ENCODE measurements around the gene POU2F3.
A peak's percentile ranks its signal among the peaks of the same experiment; 100 is the strongest.
"Not testable (repeated sequence)": the region's sequence is repeated elsewhere in the genome, so short reads cannot be mapped to it uniquely, and the experiment has no call there.

The POU2F3 gene

GRCh38 chr11:120228794-120229384 lies 11.1 kb upstream of the POU2F3 start:
- DNase-seq = no peak

DNA sequence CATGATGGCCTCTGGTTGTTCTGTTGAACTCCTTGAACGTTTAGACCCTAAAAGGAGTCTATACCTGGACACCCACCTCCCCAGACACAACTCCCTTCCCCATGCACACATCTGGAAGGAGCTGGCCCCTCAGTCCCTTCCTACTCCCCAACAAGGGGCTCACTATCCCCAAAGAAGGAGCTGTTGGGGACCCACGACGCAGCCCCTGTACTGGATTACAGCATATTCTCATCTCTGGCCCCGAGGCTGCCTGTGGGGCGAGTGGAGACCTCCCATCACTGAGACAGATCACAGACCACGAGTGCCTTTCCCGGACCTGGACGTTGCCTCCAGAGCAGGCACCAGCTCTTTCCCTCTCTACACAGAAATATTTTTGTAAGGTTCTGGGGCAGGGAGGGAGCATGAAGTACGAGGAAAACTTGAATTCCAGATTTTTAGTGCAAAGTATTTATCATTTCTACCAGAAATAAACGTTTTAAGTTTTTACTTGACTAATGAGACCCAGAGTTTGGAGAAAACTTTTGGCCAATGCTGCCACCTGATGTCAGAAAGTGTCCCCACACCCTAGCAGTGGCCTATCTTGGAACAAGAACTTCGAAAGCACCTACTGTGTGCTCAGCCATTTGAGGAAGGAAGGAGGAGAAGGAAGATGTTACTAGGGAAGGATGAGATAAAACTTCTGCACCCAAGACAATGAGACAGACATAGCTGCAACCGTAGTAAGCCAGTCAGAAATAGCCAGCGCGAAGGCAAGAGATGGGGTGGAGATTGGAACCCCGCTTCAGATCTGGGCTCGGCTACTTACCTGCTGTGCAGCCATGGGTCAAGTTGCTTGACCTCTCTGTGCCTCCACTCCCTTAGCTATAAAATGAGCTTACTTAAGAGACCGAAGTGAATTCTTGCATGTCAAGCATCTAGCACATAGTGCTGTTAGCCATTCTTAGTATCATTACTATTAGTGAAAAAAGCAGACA lies 10.2 kb upstream of the POU2F3 start:
- no peak for DNase-seq

DNA sequence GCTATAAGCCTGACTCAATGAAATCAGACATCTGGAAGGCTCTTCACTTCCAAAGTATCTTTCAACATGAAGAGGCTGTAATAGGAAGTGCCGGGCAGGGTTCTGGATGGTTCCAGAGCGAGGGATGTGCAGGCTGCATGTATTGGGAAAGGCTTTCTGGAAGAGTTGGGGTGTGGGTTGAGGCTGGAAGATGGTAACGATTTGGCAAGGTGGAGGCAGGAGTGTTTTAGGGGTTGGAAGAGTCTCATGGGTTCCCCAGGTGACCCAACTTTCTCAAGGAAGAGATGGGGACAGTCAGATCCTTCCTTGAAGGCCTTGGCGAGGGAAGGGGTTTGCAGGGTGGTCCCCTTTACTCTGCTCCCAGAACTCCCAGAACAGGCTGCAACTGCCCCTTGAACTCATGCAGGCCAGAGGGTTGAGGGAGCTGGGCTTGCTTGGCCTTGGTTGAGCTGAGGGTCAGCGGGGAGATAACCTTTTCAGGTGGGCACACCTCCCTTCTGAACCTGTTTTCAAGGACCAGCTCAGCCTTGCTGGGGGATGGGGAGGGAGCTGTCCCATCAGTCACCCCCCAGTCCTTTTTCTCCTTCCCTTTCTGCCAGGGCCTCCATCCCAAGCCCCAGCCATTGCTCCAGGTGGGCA lies 9.4 kb upstream of the POU2F3 start:
- no peak for DNase-seq

DNA sequence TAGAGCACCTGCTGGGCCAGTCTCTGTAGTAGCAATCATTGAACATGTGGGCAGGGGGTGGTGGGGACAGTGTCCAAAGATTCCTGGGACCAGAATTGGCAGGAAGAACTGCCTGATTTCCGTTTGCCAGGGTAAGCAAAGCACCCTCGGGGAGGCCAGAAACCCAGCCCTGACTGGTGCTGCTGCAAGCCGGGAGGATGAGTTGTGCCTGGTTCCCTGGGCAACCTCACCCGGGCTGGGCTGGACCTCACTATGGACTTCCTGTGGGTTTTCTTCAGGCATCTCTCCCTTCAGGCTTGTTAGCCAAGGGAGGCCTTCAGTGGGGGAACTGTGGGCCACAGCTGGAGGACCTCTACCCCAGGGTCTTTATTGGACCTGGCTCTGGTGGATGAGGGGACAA lies 8.0 kb upstream of the POU2F3 start:
- no peak for DNase-seq

- DNase-seq = no peak
Measured at GRCh38 chr11:120233207-120233803, 6.6 kb upstream of the POU2F3 start.

DNA sequence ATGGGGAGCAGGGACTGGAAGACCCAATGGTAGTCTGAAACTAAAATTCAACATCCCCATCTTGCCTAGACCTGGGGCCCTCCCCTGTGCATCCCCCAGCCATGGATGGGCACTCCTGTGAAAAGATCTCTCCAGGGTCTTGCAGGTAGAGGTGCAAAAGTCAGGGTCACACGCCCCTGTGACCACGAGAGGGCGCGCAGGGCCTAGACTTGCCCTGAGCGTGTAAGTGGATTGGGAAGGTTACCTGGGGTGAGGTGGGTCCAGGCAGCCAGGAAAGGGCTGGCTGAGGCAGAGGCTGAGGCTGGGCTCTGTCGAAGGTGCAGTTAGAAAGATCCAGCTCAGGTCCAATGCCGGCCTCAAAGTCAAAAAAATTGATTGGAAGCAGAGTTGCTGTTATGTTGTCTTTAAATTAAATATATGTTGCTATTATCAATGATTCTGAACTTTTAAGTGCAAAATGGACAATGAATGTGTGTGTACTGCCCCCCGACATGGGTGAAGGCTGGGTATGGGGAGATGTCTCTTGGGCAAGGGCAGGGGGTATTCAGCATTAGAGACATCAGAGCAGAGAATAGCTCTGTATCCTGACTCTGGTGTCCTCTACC lies 4.8 kb upstream of the POU2F3 start:
- DNase-seq = peak; percentile 58

GRCh38 chr11:120236169-120237107 lies 3.5 kb upstream of the POU2F3 start:
- DNase-seq = no peak

DNA sequence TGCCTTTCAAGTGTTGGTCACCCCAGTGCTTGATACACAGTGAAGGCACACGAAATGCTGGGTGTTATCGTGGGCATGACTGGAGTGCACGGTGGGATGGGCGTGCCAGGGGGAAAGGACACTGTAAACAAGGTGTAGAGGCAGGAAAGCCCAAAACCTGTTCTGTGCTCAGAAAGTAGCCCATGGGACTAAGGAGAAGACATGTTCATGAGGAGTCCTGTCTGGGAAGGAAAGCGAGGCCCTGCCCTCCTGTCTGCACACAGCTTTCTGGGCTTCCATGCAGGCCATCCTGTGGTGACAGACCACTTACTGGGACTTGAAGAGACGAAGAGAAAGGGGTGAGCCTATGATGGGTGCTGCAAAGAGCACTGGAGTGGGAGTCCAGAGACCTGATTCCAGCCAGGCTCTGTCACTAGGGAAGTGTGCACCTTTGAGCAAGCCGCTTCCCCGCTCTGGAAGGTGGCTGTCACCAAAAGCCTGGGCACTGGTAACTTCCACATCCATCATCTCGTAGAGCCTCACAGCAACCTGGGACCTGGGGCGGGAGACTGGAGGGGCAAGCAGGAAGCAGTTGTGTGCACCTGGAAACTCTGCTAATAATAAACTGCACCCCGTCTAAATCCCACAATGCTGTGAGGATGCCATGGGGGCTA lies 846 bp upstream of the POU2F3 start:
- no peak for DNase-seq

GRCh38 chr11:120240866-120241265 lies 926 bp downstream of the POU2F3 start:
- DNase-seq = no peak

- DNase-seq = no peak
Measured at GRCh38 chr11:120241277-120241676, 1.3 kb downstream of the POU2F3 start.

- DNase-seq = no peak
Measured at GRCh38 chr11:120243221-120243620, 3.3 kb downstream of the POU2F3 start.

- no peak for DNase-seq
Measured at GRCh38 chr11:120244476-120245365, 4.8 kb downstream of the POU2F3 start.

DNA sequence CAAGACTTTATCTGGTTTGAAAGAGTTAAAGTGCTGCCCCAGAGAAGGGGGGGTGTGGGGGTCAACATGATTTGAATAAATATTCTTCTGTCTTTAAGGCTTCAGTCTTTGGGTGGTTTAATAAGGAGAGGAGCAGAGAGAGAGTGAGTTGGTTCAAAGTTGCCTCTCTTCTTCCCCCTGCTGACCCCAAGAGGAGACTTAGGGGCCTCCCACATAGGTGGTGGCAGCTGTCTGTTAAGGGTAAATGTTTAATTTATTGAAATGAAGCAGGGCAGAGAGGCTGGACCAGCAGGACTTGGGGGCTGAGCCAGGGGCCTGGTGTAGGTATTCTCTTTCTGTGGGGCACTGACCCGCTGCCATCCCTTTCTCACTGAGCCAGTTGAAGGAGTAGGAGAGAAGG lies 5.5 kb downstream of the POU2F3 start:
- no peak for DNase-seq

DNA sequence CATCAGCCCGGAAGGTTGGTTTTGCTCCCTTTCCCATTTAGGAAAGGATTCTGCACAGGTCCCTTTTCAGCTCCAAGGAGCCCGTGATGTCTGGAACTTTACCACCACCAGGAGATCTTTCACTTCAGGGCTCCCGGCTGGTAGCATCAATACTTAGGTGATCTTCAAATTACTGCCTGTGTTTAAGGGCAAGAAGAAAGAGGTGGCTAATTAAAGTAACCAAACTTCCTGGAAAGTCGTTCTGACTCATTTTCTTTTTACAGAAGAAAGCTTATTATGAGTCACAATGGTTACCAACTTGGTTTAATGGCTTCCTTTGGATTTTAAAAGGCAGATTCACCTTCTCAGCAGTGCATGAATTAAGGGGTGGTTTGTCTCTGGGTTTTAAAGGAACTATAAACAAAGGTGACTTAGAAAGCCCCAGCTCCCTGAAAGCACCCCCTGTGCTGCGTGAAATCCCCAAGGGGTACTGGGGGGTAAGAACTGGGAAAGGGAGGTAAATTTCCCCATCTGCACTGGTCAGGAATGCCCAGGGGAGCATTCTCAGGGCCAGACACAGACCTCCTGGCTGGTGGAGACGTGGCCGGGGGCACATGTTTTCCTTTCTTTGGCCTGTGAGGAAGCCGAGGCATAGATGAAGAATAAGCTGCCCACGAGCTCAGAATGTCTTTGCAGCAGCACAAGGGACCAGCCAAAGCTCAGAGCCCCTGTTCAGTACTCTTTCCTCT lies 8.8 kb downstream of the POU2F3 start:
- DNase-seq = no peak

GRCh38 chr11:120249279-120250262 lies 9.6 kb downstream of the POU2F3 start:
- DNase-seq = no peak

DNA sequence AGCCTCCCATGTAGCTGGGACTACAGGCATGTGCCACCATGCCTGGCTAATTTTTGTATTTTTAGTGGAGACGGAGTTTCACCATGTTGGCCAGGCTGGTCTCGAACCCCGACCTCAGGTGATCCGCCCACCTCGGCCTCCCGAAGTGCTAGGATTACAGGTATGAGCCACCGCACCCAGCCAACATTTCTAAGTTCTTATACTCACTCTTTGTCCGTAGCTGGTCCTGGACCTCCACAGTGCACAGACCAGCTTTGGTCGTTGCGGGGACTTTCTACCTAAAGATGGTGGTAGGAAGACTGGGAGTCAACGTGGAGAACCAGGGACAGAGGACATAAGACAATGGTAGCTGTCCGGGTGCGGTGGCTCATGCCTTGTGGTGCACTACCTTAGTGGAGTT lies 13.4 kb downstream of the POU2F3 start:
- not testable (repeated sequence) for DNase-seq

DNA sequence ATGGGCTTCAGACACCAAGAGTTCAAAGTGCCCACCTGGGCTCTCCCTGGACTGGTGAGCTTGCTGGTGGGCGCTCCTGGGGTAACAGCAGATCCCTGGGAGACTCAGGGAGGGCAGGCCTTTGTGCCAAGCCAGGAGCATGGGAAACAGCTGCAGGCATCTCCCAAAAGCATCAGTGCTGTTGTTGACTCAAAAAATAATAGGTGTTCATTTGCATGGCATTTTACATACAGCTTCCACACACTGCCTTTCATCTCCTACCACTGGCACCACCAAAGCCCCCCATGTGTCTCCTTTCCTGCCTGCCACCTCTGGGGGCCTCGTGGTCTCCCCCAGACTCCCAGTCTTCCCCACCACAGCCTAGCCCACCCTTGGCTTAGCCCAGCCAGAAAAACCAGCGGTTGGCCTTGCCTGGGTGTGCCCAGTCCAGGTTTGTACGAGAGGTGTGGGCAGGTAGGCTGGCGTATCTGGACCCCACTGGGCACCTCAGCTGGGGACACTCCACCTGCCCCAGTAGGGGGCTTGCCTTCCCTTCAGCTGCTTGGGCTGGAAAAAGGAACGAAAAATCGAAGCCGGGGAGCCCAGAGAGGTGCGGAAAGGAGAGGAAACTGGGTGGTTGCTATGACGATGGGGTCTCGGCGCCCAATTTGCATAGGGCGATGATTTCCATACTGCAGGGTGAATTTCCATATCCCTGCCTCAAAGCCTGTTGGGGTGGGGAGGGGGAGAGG lies 15.0 kb downstream of the POU2F3 start:
- DNase-seq = peak; percentile 5

DNA sequence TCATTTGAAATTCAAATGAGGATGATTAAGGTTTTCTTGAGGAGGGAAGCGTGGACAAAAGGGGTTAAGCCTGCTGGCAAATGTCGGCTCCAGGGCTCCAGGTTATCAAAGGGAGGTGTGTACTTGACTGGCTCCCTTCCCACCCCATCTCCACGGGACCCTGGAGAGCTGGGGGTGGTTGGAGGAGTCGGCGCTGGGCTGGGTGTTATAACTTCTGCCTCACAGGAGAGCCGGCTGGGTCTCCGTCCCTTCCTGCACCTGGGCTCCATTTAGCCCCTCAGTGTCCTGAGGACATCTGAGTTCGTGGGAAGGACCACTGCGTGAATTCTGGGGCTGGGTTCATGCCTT lies 15.6 kb downstream of the POU2F3 start:
- no peak for DNase-seq
